Cerebellar nuclear complex (tissue), 1 donor: ENCODE data around the gene PFKP.
"Not testable (repeated sequence)": the region's sequence is repeated elsewhere in the genome, so short reads cannot be mapped to it uniquely, and the experiment has no call there.

Source experiments
- DNase-seq, 2 experiments: peaks; one replicate each; lab custom pipeline; 2025; lab: John Stamatoyannopoulos, UW

PFKP gene

DNA sequence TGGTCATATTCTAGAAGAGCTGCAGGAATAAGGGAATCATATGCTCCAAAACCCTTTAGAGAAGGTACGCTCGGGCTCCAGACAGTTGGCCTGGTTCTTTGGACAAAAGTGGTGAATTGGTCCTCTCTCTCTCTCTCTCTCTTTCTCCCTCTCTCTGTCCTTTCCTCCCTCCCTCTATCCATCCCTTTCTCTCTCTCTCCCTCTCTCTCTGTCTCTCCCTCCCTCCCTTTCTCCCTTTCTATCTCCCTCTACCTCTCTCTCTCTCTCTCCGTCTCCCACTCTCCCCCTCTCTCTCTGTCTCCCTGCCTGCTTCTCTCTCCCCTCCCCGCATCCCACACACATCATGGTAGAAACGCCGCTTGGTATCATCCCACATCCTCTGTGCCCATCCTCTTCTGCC, 19.8 kb upstream of the PFKP start:
- DNase-seq = no peak

DNA sequence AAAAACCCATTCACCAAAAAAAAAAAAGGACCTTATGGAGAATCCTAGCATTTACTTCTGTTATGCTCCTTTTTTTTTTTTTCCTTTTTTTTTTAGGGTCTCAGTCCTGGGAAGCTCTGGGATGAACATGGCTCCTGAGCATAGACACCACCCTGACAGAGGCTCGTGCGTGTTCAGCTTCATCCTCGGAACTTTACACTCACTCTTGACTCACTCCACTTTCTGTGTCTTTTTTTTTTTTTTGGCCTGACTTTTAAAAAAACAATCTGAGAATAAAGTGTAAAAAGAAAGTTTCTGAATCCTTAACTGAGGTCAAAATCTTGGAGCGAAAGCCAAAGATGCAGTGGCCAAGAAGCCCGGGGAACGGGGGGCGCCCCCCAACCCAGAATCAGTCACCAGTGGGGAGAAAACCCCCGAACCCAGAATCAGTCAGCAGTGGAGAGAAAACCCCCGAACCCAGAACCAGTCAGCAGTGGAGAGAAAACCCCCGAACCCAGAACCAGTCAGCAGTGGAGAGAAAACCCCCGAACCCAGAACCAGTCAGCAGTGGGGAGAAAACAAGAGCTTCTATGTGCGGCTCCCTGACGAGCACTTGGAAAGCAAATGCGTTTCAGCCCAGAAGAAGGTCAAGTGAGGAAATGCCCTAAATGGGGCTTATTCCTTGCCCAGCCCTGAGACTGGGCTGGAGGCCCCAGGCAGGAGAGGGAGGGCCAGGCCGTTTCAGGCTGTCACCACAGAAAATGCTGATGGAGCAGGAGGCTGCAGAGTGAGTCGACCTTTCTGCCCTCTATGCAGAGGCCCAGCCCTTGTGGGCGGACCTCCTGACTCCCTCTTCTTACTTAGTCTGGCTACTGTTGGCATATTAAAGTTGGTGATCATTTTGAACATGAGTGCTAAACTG, 19.0 kb upstream of the PFKP start:
- no peak for DNase-seq

DNA sequence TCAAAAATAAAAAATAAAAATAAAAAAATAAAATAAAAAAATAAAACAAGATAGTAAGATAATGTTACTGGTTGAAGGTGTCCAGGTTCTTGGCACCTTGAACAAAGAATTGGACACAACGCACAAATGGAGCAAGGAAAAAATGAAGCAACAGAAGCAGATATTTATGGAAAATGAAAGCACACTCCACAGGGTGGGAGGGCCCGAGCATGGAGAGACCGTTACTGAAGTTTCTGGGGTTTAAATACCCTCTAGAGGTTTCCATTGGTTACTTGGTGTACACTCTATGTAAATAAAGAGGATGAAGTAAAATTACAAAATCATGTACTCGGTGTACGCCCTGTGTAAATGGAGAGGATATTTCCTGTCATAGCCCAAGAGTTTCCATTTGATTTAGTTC, 15.7 kb upstream of the PFKP start:
- DNase-seq = no peak

DNA sequence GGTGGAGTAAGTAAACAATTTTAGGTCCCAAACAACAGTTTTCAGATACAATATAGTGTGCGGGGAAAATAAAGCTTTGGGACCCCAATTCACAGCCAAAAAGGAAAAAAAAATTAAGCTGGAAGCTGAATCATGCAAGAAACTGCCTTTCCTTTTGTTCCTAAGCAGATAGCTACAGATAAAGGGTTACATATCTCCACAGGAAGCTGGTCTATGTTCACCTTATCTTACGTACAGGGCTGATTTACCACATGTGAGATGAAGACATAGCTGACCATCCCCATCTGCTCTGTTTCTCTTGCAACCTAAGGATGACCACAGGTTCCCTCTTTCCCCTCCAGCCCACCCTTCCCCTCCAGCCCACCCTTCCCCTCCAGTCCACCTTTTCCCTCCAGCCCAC, 14.2 kb upstream of the PFKP start:
- no peak for DNase-seq

DNA sequence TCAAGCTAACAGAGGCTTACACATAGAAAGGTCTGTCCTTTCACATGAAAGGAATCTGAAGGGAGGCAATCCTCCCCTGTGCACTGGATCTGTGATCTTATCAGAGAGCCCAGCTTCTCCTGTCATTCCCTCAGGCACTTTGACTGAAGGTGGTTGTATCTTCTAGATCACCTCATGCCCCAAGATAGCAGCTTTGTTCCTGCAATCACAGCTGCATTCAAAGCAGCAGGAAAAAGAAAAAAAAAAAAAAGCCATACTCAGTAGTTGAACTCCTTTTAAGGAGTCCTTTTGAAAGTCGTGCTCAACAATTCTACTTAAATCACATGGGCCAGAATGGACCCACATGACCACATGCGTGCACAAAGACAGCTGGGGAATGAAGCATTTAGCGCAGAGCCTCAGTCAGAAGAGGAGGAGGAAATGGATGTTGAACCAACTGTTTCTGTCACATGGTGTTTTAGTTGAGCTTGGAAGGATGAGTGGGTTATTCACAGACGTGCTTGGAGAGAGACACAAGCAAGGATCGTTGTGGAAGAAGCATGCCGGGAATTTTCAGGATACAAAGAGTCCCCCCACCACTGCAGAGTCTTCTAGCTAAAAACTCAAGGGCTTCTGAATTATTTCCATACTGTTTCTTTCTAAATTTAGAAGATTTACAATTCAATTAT, 13.0 kb upstream of the PFKP start:
- no peak for DNase-seq

DNA sequence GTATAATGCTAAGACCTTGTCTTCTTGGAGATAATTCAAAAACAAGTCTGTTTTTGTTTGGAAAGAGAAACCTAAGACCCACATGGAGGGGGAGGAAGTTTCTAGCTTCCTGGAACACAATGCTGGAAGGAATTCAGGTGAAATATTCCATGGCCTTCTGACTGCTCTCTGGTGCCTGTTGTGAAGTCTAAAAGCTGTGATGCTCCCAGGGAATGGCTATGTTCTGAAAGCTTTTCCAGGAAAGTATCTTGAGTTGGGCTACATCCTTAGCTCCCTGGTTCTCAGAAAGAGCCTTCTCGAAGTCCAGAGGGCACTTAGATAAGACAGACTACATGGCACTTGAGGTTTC, 12.5 kb upstream of the PFKP start:
- no peak for DNase-seq

DNA sequence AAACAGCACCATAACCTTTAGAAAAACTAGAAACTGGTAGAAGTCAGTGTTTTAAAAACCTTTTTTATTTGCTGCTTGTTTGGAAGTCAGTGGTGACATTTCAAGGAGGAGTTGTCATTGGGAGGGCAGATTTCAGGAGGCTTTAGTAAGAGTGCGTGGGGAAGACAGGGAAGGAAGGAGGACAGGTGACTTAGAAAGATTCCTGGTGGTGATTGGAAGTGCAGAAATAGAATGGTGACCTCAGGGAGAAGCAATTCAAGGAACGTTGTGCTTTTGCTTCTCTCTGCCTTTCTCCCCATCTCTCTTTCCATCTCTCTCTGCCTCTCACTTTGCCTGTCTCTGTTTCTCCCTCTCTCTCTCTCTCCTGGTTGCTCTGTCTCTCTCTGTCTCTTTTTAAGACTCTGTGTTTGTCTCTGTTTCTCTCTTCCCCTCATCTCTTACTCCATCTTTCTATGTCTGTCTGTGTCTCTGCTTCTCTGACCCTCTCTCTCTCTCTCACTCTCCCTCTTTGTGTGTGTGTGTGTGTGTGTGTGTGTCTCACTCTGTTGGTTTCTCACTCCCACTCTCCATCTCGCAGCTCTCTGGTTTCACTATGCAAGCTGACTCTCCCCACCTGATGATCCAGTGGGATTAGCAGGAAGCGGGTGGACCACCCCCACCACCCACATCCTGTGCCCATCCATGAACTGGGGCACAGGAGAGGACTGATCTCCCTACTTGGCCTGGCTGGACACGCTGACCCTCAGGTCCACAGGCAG, 10.9 kb upstream of the PFKP start:
- no peak for DNase-seq

DNA sequence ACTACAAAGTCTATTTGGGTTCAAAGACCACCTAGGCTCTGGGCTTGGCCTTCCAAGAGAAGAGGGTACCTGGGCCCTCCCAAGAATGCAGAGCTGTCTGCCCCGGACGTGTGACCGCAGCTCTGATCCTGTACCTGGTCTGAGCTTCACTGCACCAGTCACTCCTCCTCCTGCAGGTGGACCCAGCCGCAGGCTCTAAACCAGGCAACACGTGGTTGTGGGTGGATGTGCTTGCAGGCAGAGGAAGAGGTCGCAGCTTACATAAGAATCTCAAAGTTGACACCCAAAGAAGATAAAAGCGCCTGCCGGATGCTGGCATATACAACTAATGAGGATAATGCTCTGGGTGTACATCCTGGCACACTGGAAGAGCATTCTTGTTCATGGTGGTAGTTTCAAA, 9.4 kb upstream of the PFKP start:
- DNase-seq = no peak

DNA sequence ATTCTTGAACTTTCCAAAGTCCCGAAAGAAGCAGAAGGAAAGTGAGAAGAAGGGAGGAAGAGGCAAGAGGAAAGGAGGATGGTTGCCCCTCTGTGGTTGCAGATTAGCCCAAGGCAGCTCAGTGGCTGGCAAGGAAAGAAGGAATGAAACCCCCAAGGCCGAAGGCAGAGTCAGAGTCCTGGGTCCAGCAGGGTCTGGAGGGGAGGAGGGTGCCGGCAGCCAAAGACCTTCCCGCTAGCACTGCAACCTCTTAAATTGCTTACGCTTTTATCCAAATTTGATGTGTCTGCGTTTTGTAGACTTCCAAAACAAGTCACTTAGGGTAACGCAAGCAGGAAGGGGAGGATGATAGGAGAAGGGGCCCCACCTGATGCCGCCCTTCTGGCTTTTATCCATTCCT, 7.4 kb upstream of the PFKP start:
- DNase-seq = no peak

DNA sequence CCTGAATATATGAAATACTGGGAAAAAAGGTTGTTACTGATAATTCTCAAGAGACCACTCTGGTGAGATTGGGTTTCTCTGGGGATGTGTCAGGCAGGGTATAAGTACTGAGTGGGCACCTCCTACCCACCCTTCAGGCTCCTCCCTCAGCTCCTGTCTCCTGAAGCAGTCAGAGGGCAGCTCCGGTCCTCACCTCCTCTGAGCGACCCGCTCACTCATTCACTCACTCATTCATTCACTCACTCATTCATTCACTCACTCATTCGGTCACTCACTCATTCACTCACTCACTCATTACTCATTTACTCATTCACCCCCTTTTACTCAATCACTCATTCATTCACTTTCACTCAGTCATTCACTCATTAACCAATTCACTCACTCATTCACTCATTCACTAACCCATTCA, 6.9 kb upstream of the PFKP start:
- no peak for DNase-seq

DNA sequence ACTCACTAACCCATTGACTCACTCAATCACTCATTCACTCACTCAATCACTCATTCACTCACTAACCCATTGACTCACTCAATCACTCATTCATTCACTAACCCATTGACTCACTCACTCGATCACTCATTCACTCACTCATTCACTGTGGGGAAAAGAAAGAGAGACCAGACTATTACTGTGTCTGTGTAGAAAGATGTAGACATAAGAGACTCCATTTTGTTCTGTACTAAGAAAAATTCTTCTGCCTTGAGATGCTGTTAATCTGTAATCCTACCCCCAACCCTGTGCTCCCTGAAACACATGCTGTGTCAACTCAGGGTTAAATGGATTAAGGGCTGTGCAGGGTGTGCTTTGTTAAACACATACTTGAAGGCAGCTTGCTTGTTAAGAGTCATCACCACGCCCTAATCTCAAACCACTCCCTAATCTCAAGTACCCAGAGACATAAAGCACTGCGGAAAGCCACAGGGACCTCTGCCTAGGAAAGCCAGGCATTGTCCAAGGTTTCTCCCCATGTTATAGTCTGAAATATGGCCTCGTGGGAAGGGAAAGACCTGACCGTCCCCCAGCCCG, 5.9 kb upstream of the PFKP start:
- not testable (repeated sequence) for DNase-seq

DNA sequence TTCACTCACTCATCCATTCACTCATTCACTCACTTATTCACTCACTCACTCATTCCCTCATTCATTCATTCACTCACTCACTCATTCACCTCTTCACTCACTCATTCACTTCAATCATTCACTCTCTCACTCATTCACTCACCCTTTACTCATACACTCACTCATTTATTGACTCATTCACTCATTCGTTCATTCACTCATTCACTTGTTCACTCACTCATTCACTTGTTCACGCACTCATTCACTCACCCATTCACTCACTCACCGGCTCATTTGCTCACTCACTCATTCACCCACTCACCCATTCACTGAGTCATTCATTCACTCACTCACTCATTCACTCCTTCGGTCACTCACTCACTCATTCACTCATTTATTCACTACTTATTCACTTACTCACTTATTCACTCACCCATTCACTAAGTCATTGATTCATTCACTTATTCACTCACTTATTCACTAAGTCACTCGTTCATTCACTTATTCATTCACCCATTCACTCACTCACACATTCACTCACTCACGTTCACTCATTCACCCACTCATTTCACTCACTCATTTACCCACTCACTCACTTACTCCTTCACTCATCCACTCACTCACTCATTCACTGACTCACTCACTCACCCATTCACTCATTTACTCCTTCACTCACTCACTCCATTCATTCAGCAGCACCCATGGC, 4.7 kb upstream of the PFKP start:
- DNase-seq = no peak

DNA sequence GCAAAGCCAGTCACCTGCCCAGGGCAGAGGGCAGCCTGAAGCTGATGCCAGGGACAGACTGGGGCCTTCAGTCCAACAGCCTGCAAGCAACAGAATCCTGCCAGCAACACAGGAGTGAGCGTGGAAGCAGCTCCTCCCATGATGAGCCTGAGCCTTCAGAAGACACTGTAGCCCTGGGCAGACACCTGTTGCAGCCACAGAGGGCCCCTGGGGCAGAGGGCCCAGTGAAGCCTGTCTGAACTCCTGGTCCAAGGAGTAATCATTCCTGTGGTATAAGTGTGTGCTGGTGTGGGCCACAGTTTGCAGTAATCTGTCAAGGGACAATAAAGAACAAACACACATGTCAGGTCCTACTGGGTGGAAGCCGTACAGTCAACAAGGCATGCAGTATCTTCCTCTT, 2.9 kb upstream of the PFKP start:
- no peak for DNase-seq

DNA sequence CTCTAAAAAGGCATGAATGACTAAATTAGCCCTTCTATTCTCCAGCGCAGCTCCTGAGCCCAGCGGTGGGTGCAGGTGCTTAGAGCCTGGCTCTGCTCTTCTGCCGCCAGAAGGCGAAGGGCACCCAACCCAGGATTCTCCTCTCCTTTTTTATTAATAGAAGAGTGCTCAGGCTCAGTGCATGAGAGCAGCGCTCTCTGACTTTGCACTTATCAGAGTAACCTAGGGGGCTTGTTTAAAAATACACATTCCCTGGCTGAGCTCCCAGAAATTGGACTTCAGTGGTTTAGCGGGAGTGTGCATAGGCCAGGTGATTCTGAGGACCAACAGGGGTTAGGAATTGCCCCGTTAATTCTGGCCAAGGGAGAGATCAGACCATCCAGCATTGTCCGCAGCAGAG, 1.7 kb upstream of the PFKP start:
- DNase-seq = no peak

DNA sequence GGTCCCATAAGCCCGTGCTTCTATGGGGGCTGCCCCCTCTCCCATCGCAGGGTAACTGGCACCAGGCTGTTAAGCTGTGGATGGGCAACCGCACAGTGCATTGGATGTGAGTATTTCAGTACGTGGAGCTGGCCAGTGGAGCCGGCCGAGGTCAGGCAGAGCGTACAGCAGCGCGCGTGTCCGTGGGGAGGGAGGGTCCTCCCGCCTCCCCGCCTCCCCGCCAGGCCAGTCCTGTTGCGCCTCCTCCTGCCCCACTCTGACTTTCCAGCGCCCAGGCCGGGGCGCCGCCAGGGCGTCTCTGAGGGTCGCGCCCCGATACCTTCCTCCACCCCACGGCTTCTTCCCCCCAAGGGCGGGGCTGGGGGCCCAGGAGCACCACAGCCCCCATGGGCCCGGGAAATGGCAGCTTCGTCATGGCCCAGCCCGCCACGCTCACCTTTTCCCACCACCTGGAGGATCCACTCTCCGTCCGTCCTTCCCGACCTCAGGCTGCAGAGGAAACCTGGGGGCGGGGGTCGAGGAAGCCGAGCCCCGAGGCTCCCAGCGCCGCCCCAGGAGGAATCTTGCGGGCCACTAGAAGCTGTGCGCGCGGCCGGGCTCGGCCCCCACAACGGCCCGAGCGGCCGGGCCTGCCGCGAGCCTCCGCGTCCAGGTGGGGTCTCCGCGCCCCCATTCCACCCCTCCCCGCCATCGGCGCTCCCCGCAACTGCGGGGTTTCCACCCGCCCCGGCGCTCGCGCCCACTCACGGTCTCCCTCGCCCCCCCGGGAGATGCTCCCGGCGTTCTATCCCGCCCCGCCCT, 831 bp upstream of the PFKP start:
- no peak for DNase-seq

DNA sequence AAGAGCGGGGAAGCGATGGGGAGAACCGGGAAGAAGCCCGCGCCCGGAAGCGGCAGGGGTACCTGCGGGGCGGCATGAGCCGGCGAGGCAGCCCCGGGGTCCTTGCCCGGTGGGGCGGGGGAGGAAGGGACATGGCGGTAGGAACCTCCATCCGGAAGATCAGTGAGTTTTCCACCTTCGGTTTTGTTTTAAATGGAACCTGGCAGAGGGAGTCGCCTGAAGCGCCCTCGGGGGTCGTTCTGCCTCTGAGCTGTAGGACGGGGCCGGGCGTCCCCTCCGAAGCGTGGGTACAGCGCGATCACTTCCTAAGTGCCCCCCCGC, 471 bp downstream of the PFKP start:
- no peak for DNase-seq

DNA sequence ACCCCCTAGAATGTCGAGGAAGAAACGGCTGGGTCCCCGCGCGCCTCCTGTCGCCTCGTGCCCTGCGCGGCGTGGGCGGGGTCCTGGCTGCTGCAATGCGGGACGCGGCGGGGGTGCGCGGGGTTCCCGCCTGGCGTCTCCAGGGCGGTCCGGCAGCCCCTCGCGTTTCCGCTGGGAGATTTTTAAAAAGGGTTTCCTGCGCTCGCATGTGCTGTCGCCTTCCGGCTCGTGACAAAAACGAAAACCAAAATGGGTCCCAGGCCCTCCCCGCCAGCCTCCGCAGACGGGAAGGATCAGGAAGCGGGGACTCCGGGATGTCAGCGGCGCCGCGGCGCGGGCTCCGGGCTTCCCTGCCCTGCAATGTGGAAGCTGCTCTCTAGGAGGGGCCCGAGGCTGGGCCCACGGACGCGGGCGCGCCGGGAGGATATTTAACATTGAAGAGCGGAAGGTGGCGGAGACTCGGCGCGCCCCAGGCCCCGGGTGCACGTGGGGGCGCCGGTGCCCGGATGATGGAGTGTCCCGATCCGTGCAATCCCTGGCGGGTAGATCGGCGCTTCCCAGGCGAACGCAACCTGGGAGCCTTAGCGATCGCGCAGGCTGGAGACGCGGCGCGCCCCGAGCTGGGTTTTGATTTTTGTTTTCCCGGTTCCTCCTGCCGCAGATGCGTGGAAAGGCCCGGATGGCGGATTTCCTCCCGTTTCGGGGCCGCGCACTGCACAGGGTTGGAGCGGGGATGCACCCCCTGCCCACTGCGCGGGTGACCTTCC, 1.0 kb downstream of the PFKP start:
- no peak for DNase-seq

DNA sequence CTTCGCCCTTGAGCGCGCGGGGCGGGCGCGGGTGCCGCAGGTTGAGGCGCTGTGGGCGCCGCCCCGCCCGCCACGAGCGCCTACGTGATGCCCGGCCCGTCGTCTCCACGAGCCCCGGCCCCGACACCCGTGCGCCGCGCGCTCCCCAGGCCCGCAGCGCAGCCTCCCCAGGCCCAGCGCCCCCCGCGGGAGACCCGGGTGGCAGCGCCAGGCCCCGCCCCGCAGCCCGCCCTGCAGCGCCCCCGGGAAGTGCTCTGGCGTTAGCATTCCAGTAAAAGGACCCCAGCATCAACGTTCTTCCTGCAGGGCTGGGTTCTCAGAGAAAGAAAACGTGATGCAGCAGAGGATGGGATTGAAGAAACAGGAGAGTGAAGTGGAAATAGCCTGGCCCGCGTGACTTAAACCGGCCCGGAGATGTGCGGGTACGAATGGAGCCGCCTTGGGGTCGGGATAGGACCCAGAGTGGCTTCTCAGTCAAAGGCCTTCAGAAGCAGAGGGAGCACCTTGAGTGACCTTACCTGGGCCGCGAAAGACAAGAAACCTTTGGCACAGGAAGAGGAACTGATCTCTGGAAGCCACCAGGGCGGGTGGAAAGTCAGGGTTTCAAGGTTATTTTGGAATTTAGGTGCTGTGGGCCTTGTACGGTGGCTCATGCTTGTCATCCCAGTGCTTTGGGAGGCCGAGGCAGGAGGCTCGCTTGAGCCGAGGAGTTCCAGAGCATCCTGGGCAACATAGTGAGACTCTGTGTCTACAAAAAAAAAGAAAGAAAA, 1.8 kb downstream of the PFKP start:
- DNase-seq = no peak

DNA sequence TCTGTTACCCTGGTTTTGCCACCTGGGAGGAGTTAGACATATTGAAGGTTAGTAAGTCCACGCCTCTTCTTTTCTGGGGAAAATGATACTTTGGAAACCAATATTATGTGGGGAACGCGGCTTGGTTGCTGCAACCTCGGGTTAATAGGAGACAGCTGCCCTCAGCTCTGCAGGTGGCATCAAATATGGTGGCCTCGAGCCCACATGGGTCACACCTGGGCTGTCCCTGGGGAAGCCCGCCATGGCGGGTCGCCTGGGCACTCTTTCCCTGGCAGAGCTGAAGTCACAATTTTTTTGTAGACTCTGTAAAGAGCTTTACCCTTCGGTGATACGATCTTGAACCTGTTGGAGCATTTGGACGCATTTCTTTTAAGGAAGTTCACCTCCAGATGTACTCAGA, 2.5 kb downstream of the PFKP start:
- no peak for DNase-seq
